ENCODE results near the gene SPATA2L.

Gene SPATA2L

DNA sequence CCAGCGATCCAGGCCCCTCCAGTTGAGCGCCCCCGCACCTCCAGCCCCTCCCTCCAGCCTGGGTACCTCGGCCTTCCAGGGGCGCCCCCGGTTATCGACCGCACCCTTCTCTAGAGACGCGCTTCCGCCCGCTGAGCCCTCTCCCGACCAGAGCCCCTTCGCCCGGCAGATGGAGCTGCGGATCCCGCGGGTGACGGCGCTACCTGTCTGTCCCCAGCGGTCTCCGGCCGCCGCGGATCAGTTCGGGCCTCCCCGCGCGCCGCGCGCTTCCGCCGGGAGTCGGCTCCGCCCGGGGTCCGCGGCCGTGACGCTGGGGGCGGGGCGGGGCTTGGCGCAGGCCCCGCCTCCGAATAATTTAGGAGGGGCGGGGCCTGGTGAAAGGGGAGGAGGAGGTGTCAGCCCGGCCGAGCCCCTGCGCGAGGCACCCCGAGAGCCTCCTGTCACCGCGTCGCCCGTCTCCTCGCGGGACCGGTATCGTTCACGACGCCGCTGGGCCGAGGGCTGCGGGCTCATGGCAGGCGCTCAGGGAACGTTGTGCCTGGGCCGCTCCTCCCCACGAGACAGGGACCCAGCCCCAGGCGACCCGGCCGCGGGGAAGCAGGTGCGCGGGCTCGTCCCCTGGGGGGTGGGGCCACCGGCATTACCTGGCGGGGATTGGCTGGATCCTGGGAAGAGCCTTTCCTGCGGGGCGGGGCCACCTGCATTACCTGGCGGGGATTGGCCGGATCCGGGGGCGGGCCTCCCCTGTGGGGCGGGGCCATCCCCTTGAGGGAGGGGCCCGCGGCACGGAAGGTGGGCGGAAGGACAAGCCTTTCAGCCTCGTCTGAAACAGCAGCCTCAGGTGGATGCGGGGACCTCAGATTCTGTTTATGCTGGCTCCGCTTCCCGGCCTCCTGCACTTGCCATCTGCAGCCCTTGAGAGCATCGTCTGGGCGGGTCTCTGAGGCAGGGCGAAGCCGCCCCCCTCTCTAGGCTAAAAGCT lies at the start of gene SPATA2L:
SPATA2L (minus strand) TSS at position 281 of the 982 bp plus-strand sequence. CDS start 473 bp downstream, outside the sequence.
- Histone ChIP-seq H3K9me3 (ENCODE audit: control insufficient read depth, low read length) (no peaks in the 10 kb centered on the region), H3K27me3 (ENCODE audit: control insufficient read depth, insufficient read depth, low read length) (no peaks in the 10 kb centered on the region), H3K4me3 (ENCODE audit: low read length) (peak within 1 kb of the TSS; percentile 74), H3K9ac (ENCODE audit: low read length) (peak within 1 kb of the TSS; percentile 70), H3K4me1 (ENCODE audit: control insufficient read depth, insufficient read depth, low read length) (peaks cover 19% of the 10 kb centered on the region), H3K36me3 (ENCODE audit: control insufficient read depth, insufficient read depth, low read length) (no peaks in the 10 kb centered on the region)

DNA sequence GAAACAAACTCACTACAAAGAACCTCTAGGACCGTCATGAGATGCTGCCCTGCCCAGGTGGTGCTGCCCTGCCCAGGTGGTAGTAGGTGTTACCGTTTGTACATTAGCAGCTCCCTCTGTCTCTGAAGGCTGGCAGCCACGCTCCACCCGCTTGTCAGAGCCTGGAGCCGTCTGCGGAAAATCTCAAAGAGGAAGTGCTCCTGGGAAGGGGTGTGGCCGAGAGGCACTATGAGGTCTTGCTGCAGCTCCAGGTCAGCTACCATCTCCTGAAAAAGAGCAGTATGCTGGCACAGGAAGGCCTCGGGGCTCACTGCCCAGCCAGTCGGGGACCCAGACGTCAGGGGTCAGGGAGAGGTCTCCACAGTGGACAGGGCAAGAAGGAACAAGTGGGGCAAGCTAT lies 48.1 kb upstream of the SPATA2L start:
- peaks cover 9% of the 10 kb centered on the region for H3K4me1 ChIP-seq (ENCODE audit: control insufficient read depth, insufficient read depth, low read length)
- H3K4me3 ChIP-seq (ENCODE audit: low read length) = no peak overlapping the region
- H3K9ac ChIP-seq (ENCODE audit: low read length) = no peak overlapping the region
- no peaks in the 10 kb centered on the region for H3K9me3 ChIP-seq (ENCODE audit: control insufficient read depth, low read length)
- H3K27me3 ChIP-seq (ENCODE audit: control insufficient read depth, insufficient read depth, low read length) = no peaks in the 10 kb centered on the region
- no peaks in the 10 kb centered on the region for H3K36me3 ChIP-seq (ENCODE audit: control insufficient read depth, insufficient read depth, low read length)

DNA sequence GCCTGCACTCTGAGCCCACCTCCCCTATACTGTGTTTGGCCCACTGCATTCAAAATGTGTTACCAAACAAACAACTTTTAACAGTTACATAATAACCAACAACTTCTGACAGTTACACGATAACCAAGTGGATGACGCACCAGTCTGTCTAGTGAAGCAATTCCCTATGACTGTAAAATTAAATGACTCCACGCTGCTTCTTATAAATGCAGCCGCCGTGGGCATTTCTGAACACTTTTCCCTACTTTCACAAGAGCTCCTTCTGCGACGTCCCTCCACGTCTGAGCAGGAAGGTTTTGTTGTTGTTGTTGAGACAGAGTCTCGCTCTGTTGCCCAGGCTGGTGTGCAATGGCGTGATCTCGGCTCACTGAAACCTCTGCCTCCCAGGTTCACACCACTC lies 47.4 kb upstream of the SPATA2L start:
- H3K36me3 ChIP-seq (ENCODE audit: control insufficient read depth, insufficient read depth, low read length) = no peaks in the 10 kb centered on the region

DNA sequence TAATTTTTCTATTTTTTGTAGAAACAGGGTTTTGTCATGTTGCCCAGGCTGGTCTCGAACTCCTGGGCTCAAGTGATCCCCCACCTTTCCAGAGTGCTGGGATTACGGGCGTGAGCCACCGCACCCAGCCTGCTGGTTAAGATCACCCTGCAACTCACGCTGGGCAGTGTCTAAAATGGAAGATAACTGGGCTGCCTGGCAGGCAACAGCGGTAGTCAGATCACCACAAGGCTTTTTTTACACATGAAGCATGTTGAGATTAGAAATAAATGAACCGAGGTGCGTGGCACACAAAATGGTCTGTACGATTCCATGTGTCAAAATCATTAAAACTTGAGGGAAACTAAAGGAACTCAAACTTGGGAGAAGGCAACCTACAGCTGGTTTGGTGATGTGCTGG lies 46.6 kb upstream of the SPATA2L start:
- Histone ChIP-seq H3K4me1 (ENCODE audit: control insufficient read depth, insufficient read depth, low read length) (peaks cover 9% of the 10 kb centered on the region), H3K9ac (ENCODE audit: low read length) (no peak overlapping the region), H3K4me3 (ENCODE audit: low read length) (no peak overlapping the region), H3K9me3 (ENCODE audit: control insufficient read depth, low read length) (no peaks in the 10 kb centered on the region), H3K27me3 (ENCODE audit: control insufficient read depth, insufficient read depth, low read length) (no peaks in the 10 kb centered on the region), H3K36me3 (ENCODE audit: control insufficient read depth, insufficient read depth, low read length) (no peaks in the 10 kb centered on the region)

More for the DNA sequence above, 47.4 kb upstream of the SPATA2L start:
- H3K9me3 ChIP-seq (ENCODE audit: control insufficient read depth, low read length) = no peaks in the 10 kb centered on the region
- H3K4me1 ChIP-seq (ENCODE audit: control insufficient read depth, insufficient read depth, low read length) = peaks cover 9% of the 10 kb centered on the region
- no peaks in the 10 kb centered on the region for H3K27me3 ChIP-seq (ENCODE audit: control insufficient read depth, insufficient read depth, low read length)
- no peak overlapping the region for H3K4me3 ChIP-seq (ENCODE audit: low read length)
- no peak overlapping the region for H3K9ac ChIP-seq (ENCODE audit: low read length)

GRCh38 chr16:89746043-89746442 lies 44.5 kb upstream of the SPATA2L start:
- no peaks in the 10 kb centered on the region for H3K27me3 ChIP-seq (ENCODE audit: control insufficient read depth, insufficient read depth, low read length)
- no peaks in the 10 kb centered on the region for H3K9me3 ChIP-seq (ENCODE audit: control insufficient read depth, low read length)
- H3K4me3 ChIP-seq (ENCODE audit: low read length) = no peak overlapping the region
- H3K36me3 ChIP-seq (ENCODE audit: control insufficient read depth, insufficient read depth, low read length) = no peaks in the 10 kb centered on the region
- H3K4me1 ChIP-seq (ENCODE audit: control insufficient read depth, insufficient read depth, low read length) = peaks cover 9% of the 10 kb centered on the region
- no peak overlapping the region for H3K9ac ChIP-seq (ENCODE audit: low read length)

- Histone ChIP-seq H3K4me3 (ENCODE audit: low read length) (no peak overlapping the region), H3K36me3 (ENCODE audit: control insufficient read depth, insufficient read depth, low read length) (no peaks in the 10 kb centered on the region)
These were observed 43.3 kb upstream of the SPATA2L start for GRCh38 chr16:89744813-89745212.

GRCh38 chr16:89742948-89743347 lies 41.4 kb upstream of the SPATA2L start:
- H3K27me3 ChIP-seq (ENCODE audit: control insufficient read depth, insufficient read depth, low read length) = no peaks in the 10 kb centered on the region
- no peaks in the 10 kb centered on the region for H3K9me3 ChIP-seq (ENCODE audit: control insufficient read depth, low read length)
- H3K4me1 ChIP-seq (ENCODE audit: control insufficient read depth, insufficient read depth, low read length) = no peaks in the 10 kb centered on the region
- peaks cover 16% of the 10 kb centered on the region for H3K36me3 ChIP-seq (ENCODE audit: control insufficient read depth, insufficient read depth, low read length)
- H3K4me3 ChIP-seq (ENCODE audit: low read length) = no peak overlapping the region
- no peak overlapping the region for H3K9ac ChIP-seq (ENCODE audit: low read length)

More at GRCh38 chr16:89744813-89745212, 43.3 kb upstream of the SPATA2L start:
- H3K27me3 ChIP-seq (ENCODE audit: control insufficient read depth, insufficient read depth, low read length) = no peaks in the 10 kb centered on the region
- H3K4me1 ChIP-seq (ENCODE audit: control insufficient read depth, insufficient read depth, low read length) = peaks cover 7% of the 10 kb centered on the region
- H3K9me3 ChIP-seq (ENCODE audit: control insufficient read depth, low read length) = no peaks in the 10 kb centered on the region
- no peak overlapping the region for H3K9ac ChIP-seq (ENCODE audit: low read length)

DNA sequence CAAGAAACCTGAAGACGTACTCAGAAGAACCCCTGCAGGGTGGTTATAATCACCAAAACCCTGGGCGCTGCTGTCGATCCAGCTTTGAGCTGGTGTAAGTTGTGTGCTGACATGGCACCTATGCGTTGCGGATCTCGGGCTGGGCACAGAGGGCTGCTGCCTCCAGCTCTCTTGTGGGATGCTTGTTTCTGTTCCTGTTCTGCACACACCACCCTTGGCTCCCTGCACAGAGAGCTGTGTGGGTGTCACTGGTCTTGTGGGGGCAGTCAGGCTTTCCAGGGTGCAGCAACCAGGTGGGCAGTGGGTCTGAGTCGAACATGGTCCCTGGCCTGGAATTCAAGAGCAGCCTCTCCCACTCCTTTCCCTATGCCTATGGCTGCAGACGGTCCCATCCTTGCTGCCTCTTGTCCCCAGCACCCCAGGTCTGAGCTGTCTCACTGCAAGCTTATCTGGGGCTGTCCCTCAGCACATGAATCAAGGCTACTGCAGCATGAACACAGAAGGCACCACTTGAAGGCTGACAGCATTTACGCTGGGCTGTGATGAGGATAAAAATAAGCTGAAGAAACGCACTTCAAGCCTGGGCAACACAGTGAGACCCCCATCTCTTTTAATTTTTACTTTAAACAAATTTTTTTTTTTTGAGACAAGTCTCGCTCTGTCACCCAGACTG lies 40.0 kb upstream of the SPATA2L start:
- Histone ChIP-seq H3K27me3 (ENCODE audit: control insufficient read depth, insufficient read depth, low read length) (no peaks in the 10 kb centered on the region), H3K36me3 (ENCODE audit: control insufficient read depth, insufficient read depth, low read length) (peaks cover 22% of the 10 kb centered on the region), H3K4me3 (ENCODE audit: low read length) (no peak overlapping the region), H3K9me3 (ENCODE audit: control insufficient read depth, low read length) (no peaks in the 10 kb centered on the region), H3K4me1 (ENCODE audit: control insufficient read depth, insufficient read depth, low read length) (no peaks in the 10 kb centered on the region), H3K9ac (ENCODE audit: low read length) (no peak overlapping the region)

GRCh38 chr16:89739383-89739782 lies 37.9 kb upstream of the SPATA2L start:
- no peak overlapping the region for H3K9ac ChIP-seq (ENCODE audit: low read length)
- no peak overlapping the region for H3K4me3 ChIP-seq (ENCODE audit: low read length)
- no peaks in the 10 kb centered on the region for H3K27me3 ChIP-seq (ENCODE audit: control insufficient read depth, insufficient read depth, low read length)
- peaks cover 22% of the 10 kb centered on the region for H3K36me3 ChIP-seq (ENCODE audit: control insufficient read depth, insufficient read depth, low read length)
- no peaks in the 10 kb centered on the region for H3K9me3 ChIP-seq (ENCODE audit: control insufficient read depth, low read length)
- H3K4me1 ChIP-seq (ENCODE audit: control insufficient read depth, insufficient read depth, low read length) = no peaks in the 10 kb centered on the region

- Histone ChIP-seq H3K36me3 (ENCODE audit: control insufficient read depth, insufficient read depth, low read length) (peaks cover 24% of the 10 kb centered on the region), H3K27me3 (ENCODE audit: control insufficient read depth, insufficient read depth, low read length) (no peaks in the 10 kb centered on the region), H3K9ac (ENCODE audit: low read length) (no peak overlapping the region), H3K4me1 (ENCODE audit: control insufficient read depth, insufficient read depth, low read length) (no peaks in the 10 kb centered on the region), H3K9me3 (ENCODE audit: control insufficient read depth, low read length) (no peaks in the 10 kb centered on the region), H3K4me3 (ENCODE audit: low read length) (no peak overlapping the region)
These were observed 37.2 kb upstream of the SPATA2L start for GRCh38 chr16:89738538-89739317.

DNA sequence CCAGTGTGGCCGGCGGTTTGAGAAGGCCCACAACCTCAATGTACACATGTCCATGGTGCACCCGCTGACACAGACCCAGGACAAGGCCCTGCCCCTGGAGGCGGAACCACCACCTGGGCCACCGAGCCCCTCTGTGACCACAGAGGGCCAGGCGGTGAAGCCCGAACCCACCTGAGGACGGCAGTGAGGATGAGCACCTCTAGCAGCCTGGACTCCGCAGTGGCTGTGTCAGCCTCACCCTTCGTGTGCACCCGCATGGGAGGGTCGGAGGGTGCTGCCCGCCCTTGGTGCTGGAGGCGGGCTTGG lies 36.5 kb upstream of the SPATA2L start:
- H3K36me3 ChIP-seq (ENCODE audit: control insufficient read depth, insufficient read depth, low read length) = peaks cover 29% of the 10 kb centered on the region

More for the DNA sequence above, 36.5 kb upstream of the SPATA2L start:
- H3K4me3 ChIP-seq (ENCODE audit: low read length) = no peak overlapping the region
- no peaks in the 10 kb centered on the region for H3K4me1 ChIP-seq (ENCODE audit: control insufficient read depth, insufficient read depth, low read length)
- H3K9me3 ChIP-seq (ENCODE audit: control insufficient read depth, low read length) = no peaks in the 10 kb centered on the region
- H3K27me3 ChIP-seq (ENCODE audit: control insufficient read depth, insufficient read depth, low read length) = no peaks in the 10 kb centered on the region
- H3K9ac ChIP-seq (ENCODE audit: low read length) = no peak overlapping the region

Data from mucosa of stomach (tissue), 1 donor.